Measurements from ENCODE around the gene TIMP4.

TIMP4 gene

GRCh38 chr3:12165909-12166308, 7.2 kb upstream of the TIMP4 start:
- no peak overlapping the region for H3K27ac ChIP-seq
- TF ChIP-seq CTCF (conservative IDR thresholded peaks at IDR 0.05), result no peak

- no peak for TF ChIP-seq CTCF (conservative IDR thresholded peaks at IDR 0.05)
- peak overlapping the region; percentile 49; the same call in 1 of the 2 replicates for H3K27ac ChIP-seq
Observed at GRCh38 chr3:12159227-12159601, 502 bp upstream of the TIMP4 start.

GRCh38 chr3:12157026-12157425, 1.7 kb downstream of the TIMP4 start:
- no peak overlapping the region for H3K27ac ChIP-seq
- TF ChIP-seq CTCF (conservative IDR thresholded peaks at IDR 0.05), result no peak

GRCh38 chr3:12155828-12156227, 2.9 kb downstream of the TIMP4 start:
- no peak overlapping the region for H3K27ac ChIP-seq
- no peak for TF ChIP-seq CTCF (conservative IDR thresholded peaks at IDR 0.05)

- H3K27ac ChIP-seq, result no peak overlapping the region
Observed at GRCh38 chr3:12155264-12155663, 3.4 kb downstream of the TIMP4 start.

GRCh38 chr3:12154151-12154550, 4.6 kb downstream of the TIMP4 start:
- H3K27ac ChIP-seq, result no peak overlapping the region

More at GRCh38 chr3:12155264-12155663, 3.4 kb downstream of the TIMP4 start:
- TF ChIP-seq CTCF (conservative IDR thresholded peaks at IDR 0.05), result no peak

GRCh38 chr3:12150112-12150511, 8.6 kb downstream of the TIMP4 start:
- H3K27ac ChIP-seq, result no peak overlapping the region
- no peak for TF ChIP-seq CTCF (conservative IDR thresholded peaks at IDR 0.05)

More at GRCh38 chr3:12154151-12154550, 4.6 kb downstream of the TIMP4 start:
- TF ChIP-seq CTCF (conservative IDR thresholded peaks at IDR 0.05), result no peak

- peak overlapping the region; percentile 48 for H3K27ac ChIP-seq
- no peak for TF ChIP-seq CTCF (conservative IDR thresholded peaks at IDR 0.05)
Observed at GRCh38 chr3:12149029-12149428, 9.7 kb downstream of the TIMP4 start.

All from VCaP (cell line).